GM10266 (cell line): ENCODE data around the gene MYL6.
A peak's percentile ranks its signal among the peaks of the same experiment; 100 is the strongest.

Source experiments
- DNase-seq: peaks from one replicate; pipeline ENCODE4 v3.0.0; 2012; ENCODE audit errors: extremely low spot score
- TF ChIP-seq, protein P1 (sequence below): IDR thresholded peaks from 2 replicates; pipeline ENCODE4 v1.5.1; 2012; ENCODE audit warnings: mild to moderate bottlenecking, low read depth; ENCODE audit not compliant: control insufficient read depth, insufficient read depth; ENCODE audit errors: missing control alignments

MYL6 gene

DNA sequence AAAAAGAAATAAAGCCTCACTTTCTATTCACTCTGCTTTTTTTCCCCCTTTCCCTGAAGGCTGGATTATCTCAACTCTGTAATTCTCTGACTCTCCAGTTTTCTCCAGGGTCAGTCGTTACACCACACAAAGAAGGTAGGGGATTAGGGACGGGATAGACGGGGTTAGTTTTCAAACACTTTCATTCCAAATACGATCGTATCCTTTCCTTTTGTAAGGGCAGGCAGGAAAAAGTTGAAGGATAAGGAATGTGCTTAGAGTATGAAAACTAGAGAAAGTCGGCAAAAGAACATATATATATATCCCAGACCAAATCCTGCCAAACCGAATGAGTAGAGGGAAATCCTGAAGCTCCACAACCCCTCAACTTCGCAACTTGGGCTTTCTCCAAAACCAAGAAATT, 30.7 kb upstream of the MYL6 start:
- no peak for DNase-seq
- TF ChIP-seq, protein P1, sequence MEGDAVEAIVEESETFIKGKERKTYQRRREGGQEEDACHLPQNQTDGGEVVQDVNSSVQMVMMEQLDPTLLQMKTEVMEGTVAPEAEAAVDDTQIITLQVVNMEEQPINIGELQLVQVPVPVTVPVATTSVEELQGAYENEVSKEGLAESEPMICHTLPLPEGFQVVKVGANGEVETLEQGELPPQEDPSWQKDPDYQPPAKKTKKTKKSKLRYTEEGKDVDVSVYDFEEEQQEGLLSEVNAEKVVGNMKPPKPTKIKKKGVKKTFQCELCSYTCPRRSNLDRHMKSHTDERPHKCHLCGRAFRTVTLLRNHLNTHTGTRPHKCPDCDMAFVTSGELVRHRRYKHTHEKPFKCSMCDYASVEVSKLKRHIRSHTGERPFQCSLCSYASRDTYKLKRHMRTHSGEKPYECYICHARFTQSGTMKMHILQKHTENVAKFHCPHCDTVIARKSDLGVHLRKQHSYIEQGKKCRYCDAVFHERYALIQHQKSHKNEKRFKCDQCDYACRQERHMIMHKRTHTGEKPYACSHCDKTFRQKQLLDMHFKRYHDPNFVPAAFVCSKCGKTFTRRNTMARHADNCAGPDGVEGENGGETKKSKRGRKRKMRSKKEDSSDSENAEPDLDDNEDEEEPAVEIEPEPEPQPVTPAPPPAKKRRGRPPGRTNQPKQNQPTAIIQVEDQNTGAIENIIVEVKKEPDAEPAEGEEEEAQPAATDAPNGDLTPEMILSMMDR: no peak

DNA sequence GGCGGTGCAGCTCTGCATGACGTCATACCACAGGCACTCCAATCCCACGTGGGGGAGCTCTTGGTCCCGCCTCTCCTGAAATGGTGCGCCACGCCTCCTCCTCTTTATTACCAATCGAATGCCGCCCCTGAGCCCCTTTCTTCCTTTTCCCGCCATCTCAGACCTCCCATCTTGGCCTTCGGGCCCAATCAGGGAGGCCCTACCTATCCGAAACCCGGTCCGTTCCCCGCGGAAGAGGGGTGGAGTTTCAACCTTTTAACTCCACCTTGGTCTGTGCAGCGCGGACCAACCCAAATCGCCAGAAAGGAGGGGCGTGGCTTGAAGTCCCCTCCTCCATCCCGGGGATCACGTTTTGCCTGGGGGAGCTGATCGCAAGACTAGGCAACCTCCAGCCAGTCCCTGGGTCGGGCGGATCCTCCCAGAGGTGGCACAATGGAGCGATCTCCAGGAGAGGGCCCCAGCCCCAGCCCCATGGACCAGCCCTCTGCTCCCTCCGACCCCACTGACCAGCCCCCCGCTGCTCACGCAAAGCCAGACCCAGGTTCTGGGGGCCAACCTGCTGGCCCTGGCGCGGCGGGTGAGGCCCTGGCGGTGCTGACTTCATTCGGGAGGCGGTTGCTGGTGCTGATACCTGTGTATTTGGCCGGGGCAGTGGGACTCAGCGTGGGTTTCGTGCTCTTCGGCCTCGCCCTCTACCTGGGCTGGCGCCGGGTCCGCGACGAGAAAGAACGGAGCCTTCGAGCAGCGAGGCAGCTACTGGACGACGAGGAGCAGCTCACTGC, 30.1 kb upstream of the MYL6 start, which contains the start of gene ESYT1:
Gene ESYT1 (plus strand): TSS at position 380 of the 782 bp plus-strand sequence. CDS start 53 bp downstream, at position 433.
- TF ChIP-seq, protein P1: no peak

DNA sequence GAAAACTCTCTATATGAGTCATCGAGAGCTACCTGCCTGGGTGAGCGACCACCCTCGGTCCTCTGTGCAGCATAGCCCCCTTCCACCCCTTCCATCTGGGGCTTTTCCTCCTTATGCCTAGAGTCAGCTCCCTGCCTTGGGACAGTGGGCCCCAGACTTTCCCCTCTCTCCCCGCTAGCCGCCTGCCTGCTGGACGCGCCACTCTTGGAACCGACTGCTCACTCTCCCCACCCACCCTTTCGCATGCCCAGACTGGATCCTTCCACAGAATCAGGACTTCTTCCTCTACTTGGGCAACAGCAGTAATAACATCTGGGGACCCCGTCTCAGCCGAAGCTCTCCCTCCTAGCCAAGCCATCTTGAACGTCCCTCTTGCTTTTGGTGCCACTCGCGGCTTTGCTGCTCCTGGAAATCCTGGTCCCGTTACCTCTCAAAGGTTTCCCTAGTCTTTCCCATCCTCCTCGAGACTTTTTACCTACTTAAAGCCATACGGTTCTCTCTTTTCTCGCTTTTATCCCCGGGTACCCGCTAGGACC, 29.4 kb upstream of the MYL6 start:
- DNase-seq: no peak
- TF ChIP-seq, protein P1: no peak

More for the DNA sequence above, 30.1 kb upstream of the MYL6 start, which contains the start of gene ESYT1:
- peak; percentile 96 for DNase-seq

DNA sequence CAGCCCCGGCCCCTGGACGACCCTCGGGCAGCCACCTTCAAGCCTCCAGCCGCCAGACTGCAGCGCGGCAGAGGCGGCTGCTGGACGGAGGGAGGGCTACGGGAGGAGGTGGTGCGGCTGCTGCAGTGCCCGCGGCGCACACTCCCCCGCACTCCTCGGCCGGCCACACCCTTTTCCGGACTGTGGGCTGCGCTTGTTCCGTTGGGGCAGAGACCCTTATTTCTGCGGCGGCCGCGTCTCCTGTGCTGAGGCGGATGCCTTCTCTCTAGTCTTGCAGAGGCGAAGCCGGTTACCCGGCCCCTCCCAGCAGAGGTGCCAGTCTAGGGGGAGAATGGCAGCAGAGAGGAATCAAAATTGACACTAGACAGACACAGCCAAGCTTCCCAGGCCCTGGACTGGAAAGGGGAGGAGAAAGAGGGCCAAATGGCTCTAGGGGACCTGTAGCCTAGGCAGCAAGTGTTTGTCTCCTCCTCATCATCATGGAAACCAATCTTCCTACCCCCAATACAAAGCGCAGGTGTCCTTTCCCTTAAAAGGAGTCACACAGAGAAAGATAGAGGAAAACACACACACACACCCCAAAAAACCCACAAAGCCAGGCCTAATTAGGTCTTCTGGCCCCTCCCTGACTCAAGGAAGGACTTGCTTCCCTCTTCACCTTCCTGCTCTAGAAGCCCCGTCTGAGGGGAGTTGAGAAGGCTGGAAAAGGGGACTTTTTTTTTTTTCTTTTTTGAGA, 28.8 kb upstream of the MYL6 start:
- TF ChIP-seq, protein P1: no peak
- DNase-seq: peak; percentile 52

DNA sequence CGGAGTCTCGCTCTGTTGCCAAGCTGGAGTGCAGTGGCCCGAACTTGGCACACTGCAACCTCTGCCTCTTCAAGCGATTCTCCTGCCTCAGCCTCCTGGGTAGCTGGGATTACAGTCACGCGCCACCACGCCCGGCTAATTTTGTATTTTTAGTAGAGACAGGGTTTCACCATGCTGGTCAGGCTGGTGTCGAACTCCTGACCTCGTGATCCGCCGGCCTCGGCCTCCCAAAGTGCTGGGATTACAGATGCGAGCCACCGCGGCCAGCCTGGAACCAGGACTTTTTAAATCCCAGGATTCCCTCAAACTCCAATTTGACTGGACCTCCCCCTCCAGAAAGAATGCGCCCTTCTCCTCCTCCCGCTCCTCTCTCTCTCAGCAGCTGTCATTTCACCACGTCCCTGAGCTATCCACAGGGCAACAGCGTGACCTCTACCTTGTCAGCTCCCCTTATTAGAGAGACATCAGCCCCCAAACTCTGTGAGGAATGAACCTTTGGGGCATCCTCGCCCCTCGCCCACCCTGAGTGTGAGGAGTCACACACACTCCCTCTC, 28.1 kb upstream of the MYL6 start:
- TF ChIP-seq, protein P1: no peak
- DNase-seq: no peak

DNA sequence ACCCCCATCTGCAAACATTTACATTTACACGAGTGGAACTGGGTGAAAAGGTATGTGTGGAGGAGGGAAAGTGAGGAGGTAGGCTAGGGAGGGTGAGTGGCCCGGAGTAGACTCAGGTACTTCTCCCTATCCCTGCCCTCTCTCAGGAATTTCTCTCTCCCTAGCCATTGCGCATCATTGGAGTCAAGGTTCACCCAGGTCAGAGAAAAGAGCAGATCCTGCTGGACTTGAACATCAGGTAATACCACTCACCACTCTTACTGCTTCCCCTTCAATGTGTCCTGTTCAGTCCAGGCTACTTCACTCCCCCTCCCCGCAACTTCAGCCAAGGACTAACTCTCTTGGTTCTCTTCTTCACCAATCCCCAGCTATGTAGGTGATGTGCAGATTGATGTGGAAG, 27.3 kb upstream of the MYL6 start:
- no peak for DNase-seq
- TF ChIP-seq, protein P1: no peak
